ENCODE data around the gene ITGAD.

GRCh38 chr16:31397096-31397660, 4.0 kb downstream of the ITGAD start:
- TF ChIP-seq, protein P1, sequence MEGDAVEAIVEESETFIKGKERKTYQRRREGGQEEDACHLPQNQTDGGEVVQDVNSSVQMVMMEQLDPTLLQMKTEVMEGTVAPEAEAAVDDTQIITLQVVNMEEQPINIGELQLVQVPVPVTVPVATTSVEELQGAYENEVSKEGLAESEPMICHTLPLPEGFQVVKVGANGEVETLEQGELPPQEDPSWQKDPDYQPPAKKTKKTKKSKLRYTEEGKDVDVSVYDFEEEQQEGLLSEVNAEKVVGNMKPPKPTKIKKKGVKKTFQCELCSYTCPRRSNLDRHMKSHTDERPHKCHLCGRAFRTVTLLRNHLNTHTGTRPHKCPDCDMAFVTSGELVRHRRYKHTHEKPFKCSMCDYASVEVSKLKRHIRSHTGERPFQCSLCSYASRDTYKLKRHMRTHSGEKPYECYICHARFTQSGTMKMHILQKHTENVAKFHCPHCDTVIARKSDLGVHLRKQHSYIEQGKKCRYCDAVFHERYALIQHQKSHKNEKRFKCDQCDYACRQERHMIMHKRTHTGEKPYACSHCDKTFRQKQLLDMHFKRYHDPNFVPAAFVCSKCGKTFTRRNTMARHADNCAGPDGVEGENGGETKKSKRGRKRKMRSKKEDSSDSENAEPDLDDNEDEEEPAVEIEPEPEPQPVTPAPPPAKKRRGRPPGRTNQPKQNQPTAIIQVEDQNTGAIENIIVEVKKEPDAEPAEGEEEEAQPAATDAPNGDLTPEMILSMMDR (IDR thresholded peaks at IDR 0.05; ENCODE audit: low read depth, low read length, poor library complexity, severe bottlenecking), result no peak
- TF ChIP-seq EZH2phosphoT487 (IDR thresholded peaks at IDR 0.05; ENCODE audit: borderline replicate concordance, low read length), result no peak
